ENCODE measurements around the gene PTH1R.

Gene PTH1R

DNA sequence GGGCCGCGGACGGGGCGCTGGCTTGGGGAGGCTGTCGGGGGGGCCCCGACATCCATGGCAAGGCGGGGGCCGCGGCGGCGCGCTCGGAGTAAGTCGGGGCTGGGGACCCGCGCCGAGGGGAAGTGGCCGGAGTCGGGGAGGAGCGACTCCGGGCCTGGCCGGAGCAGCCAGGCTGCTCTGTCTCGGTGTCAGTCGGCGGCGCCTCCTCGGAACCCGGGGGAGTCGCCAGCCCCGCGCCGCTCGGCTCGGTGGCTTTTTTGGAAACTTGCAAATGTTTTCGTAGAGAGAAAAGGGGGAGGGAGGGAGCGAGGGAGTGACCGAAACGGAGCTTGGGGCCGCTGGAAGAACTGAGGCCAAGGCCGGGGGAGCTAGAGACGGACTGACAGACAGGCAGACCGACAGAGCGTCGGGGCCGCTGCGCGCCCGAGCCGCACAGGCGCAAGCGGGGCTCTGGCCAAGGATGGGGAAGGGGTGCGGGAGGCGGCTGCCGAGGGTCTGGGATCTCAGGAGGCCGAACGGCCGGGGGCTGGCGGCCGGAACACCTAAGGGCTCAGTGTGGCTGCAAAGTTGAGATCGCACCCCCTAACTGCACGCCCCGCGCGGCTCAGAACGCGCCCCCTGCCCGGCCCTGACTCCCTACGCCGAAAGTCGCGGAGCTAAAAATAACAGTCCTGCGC, 5.0 kb downstream of the PTH1R start:
- Mint-ChIP-seq H3K27ac (no peak overlapping the region), H3K4me1 (peaks cover 24% of the 10 kb centered on the region), H3K9me3 (no peaks in the 10 kb centered on the region), H3K4me3 (peak overlapping the region; percentile 75 to 79), H3K27me3 (peaks cover 81% of the 10 kb centered on the region)
- no peak for DNase-seq
- peak; percentile 35 for ATAC-seq

DNA sequence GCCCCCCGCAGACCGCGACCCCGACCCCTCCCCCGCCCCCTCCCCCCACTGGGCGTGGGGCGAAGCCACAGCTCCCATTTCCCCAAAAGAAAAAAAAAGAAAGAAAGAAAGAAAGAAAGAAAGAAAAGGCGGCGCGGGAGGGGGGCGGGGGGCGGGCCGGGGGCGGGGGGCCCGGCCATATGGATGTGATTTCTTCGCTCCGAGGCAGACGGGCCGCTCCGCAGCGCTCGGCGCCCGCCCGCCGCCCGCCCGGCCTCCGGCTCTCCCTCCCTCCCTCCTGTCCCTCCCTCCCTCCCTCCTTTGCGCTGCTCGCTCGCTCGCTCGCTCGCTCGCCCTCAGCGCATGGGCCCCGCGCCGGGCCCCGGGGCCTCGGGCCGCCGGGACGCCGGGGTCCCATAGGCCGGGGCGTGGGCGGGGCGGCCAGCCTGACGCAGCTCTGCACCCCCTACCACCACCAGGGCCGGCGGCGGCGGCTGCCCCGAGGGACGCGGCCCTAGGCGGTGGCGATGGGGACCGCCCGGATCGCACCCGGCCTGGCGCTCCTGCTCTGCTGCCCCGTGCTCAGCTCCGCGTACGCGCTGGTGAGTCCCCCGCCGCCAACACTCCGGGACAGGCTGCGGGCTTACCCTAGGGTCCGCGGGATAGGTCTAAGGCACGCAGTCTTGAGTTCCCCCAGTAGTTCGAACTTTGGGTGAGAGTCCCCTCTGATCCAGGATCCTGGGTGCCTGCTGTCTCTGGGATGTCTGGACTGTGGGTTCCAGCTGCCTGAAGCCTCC, 5.7 kb downstream of the PTH1R start:
- no peak overlapping the region for H3K27ac Mint-ChIP-seq
- no peaks in the 10 kb centered on the region for H3K9me3 Mint-ChIP-seq
- peaks cover 24% of the 10 kb centered on the region for H3K4me1 Mint-ChIP-seq
- peak overlapping the region; percentile 75 to 79 for H3K4me3 Mint-ChIP-seq
- peak; percentile 52 for ATAC-seq
- peaks cover 79% of the 10 kb centered on the region for H3K27me3 Mint-ChIP-seq
- no peak for DNase-seq

DNA sequence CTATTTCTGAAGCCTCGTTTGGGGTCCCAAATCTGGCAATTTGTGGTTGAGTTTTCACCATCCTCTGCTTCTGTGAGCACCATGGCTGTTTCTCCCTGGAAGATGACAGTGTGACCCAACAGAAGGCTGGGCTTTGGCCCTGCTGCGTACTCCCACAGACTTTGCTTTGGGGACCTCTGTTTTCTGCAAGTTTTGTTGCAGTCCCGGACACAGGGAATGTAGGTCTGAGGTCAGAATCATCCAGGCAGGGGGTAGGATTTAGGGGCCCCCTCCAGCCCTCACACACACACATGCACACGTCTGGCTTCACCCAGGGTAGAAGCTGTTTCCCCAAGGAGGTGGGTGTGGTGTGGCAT, 6.3 kb downstream of the PTH1R start:
- Mint-ChIP-seq H3K9me3 (no peaks in the 10 kb centered on the region), H3K4me1 (peaks cover 24% of the 10 kb centered on the region)

DNA sequence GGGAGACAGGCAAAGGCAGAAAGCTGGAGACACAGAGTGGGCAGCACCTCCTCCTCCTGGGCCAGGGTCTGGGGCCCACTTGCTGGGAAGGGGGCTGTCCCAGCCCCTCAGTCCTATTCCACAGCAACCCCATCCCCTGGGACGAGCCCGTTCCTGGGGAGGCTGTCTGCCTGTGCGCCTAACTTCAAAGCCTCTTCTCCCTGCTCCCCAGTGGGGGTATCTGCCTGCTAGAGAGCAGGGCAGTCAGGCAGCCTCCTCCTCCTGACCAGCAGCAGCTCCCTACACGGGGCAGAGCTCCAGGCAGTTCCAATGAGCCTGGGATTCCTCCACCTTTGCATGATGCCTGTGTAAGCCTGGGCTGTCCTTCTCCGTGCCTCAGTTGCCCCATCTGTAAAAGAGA, 6.9 kb downstream of the PTH1R start:
- Mint-ChIP-seq H3K27ac (no peak overlapping the region), H3K27me3 (peaks cover 70% of the 10 kb centered on the region), H3K9me3 (no peaks in the 10 kb centered on the region), H3K4me1 (peaks cover 24% of the 10 kb centered on the region), H3K4me3 (no peak overlapping the region)
- ATAC-seq (no peak), DNase-seq (no peak)

More for the DNA sequence above, 6.3 kb downstream of the PTH1R start:
- H3K4me3 Mint-ChIP-seq = peak overlapping the region; percentile 27 to 53
- ATAC-seq (no peak), DNase-seq (no peak)
- peaks cover 73% of the 10 kb centered on the region for H3K27me3 Mint-ChIP-seq
- H3K27ac Mint-ChIP-seq = no peak overlapping the region

DNA sequence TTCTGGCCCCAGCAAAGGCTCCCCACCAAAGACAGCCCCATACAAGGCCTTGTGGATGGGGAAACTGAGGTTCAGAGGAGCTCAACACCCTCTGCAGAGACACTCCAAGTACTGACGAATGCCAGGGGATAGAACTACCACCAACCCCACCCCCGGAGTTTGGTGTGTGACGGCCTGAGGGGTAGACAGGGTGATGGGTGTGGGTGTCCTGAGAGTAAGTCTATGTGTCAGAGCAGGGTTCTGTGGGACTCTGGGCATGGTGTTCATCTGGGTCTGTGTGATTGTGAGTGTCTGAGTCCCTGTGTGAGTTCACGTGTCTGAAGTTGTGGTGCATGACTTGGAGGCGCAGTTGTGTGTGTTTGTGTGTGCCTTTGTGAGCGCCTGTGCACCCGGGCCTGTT, 7.4 kb downstream of the PTH1R start:
- H3K9me3 Mint-ChIP-seq = no peaks in the 10 kb centered on the region
- ATAC-seq = no peak
- peaks cover 24% of the 10 kb centered on the region for H3K4me1 Mint-ChIP-seq
- H3K27me3 Mint-ChIP-seq = peaks cover 70% of the 10 kb centered on the region
- no peak overlapping the region for H3K4me3 Mint-ChIP-seq
- no peak overlapping the region for H3K27ac Mint-ChIP-seq
- DNase-seq = no peak

DNA sequence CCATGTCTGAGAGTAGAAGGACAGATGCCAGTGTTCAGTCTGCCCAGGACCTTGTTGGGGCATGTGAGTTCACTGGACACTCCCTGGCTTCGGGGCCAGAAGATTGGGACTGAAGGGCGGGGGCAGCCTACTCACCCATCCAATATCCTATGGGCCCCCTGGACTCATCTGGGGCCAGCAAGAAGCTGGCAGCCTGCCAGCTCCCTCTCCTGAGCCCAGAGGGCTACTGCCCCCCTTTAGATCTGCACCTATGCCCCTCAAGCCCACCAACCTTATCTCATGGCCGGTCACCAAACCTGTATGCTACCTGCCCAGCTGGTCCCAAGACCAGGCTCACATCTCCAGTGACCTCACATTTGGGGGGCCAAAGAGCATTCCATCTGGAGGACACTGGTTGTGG, 8.1 kb downstream of the PTH1R start:
- ATAC-seq = no peak
- H3K9me3 Mint-ChIP-seq = no peaks in the 10 kb centered on the region
- peaks cover 20% of the 10 kb centered on the region for H3K4me1 Mint-ChIP-seq
- no peak overlapping the region for H3K27ac Mint-ChIP-seq
- no peak overlapping the region for H3K4me3 Mint-ChIP-seq
- H3K27me3 Mint-ChIP-seq = peaks cover 70% of the 10 kb centered on the region
- DNase-seq = no peak

DNA sequence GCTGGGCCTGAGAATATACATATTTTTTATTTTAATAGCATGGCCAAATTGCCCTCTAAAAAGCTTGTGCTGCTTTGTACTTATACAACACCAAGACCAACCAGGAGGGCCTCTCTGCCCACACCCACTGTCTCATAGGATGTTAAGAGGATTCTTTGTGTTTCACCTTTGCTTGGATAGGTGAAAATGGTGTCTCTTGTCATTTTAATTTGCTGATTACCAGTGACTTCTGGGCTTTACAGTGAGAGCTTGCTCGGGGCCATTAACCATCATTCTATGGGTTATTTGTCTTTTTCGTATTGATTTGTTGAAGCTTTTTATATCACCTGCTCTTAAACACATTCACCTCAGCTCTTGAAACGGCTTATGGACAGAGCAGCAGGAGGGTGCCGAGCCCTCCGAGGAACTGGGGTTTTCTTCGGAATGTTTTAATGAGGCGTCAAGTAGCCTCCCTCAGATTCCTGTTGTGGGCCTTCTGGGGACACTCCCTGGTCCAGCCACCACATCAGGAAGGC, 10.5 kb downstream of the PTH1R start:
- DNase-seq (no peak), ATAC-seq (no peak)
- H3K27me3 Mint-ChIP-seq = peaks cover 71% of the 10 kb centered on the region
- no peak overlapping the region for H3K27ac Mint-ChIP-seq
- H3K9me3 Mint-ChIP-seq = no peaks in the 10 kb centered on the region
- H3K4me3 Mint-ChIP-seq = no peak overlapping the region
- peaks cover 16% of the 10 kb centered on the region for H3K4me1 Mint-ChIP-seq

DNA sequence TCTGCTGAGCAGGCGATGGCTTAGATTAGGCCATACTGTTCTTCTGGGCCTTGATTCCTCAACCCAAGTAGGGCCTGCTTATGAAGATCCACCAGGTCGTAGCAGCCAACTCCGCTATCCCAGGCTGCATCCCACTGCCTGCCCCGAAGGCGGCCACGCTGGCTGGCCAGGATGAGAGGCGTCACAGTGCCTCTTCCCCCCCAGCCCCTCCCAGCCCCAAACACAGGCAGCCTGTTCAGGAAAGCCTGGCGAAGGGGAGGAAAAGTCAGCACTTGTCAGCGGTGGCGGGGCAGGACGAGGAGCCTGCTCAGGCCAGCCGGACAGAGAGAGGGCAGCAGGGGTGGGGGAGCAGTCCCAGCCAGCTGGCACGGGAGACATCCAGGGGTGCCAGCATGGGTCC, 11.2 kb downstream of the PTH1R start:
- Mint-ChIP-seq H3K4me1 (peaks cover 13% of the 10 kb centered on the region), H3K27ac (no peak overlapping the region), H3K27me3 (peaks cover 71% of the 10 kb centered on the region), H3K4me3 (no peak overlapping the region), H3K9me3 (no peaks in the 10 kb centered on the region)
- ATAC-seq = no peak
- no peak for DNase-seq

DNA sequence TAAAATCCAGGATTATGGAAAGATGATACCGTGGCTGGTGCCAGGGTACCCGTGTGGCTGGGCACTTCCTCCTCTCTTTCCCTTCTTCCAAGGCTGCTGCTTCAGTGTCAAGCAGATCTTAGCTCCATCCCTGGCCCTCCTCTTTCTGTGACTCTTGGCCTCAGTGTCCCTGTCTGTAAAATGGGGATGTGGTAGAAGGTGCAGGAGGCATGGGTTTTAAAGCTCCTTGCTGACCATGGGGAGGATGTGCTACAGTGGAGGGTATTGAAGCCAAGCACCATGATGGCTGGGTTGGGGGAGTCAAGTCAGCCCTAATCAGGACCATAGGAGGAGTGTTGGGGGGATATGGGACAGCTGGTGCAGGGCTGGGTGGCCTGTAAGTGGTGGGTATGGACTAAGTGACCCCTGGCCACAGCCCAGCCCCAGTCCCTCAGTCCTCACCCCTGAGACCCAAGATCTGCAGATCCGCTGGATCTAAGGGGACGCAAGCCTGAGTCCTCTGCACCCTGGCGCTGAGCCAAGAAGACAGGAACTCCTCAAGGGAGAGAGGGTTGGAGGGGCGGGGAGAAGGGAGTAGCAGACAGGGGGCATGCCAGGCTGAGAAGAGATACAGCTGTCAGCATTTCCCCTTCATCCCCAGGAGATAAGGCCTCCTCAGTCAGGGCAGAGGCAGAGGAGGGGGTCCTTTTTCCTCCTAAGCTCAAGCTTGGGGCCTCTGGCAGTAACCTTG, 12.0 kb downstream of the PTH1R start:
- Mint-ChIP-seq H3K9me3 (no peaks in the 10 kb centered on the region), H3K4me3 (no peak overlapping the region), H3K27ac (no peak overlapping the region), H3K4me1 (peaks cover 10% of the 10 kb centered on the region), H3K27me3 (peaks cover 71% of the 10 kb centered on the region)
- DNase-seq = no peak
- ATAC-seq = no peak

DNA sequence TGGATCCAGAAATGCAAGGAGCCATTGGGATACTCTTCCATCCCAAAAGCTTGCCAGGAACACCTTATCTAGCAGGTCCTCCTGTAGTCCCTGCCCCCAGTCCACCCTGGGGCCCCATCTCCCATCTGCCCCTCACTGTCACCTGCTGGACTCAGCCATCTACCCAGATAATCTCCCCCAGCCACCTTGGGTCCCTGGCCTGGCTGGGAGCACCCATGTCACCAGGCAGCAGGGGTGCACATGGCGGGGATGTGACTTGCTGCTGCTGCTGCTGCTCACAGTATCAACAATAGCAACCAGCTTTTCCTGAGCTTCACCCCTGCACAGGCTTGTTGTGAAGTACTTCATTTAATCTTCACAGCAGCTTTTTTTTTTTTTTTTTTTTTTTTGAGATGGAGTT, 12.6 kb downstream of the PTH1R start:
- Mint-ChIP-seq H3K4me1 (peaks cover 10% of the 10 kb centered on the region), H3K27ac (no peak overlapping the region), H3K27me3 (peaks cover 69% of the 10 kb centered on the region), H3K9me3 (no peaks in the 10 kb centered on the region), H3K4me3 (no peak overlapping the region)
- DNase-seq (no peak), ATAC-seq (no peak)

DNA sequence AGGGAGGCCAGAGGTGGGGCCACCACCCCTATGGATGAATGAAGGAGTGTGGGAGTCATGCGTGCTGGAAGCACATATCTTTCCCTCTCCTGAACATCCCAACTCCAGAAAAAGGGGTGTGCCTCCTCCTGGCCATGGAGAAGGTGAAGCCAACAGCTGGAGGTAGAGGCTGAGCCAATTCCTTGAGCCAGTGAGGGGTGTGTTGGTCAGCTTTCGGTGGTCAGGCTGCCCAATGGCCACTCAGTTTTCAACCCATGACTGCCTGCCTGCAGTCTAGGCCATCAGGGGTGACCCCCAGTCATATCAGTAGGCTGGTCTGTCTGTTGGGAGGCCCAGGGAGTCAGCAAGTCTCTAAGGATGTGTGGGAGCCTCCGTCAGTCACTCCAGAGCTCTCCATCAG, 13.6 kb downstream of the PTH1R start:
- H3K4me1 Mint-ChIP-seq = peaks cover 10% of the 10 kb centered on the region
- H3K27ac Mint-ChIP-seq = no peak overlapping the region
- no peaks in the 10 kb centered on the region for H3K9me3 Mint-ChIP-seq
- DNase-seq = no peak
- peaks cover 69% of the 10 kb centered on the region for H3K27me3 Mint-ChIP-seq
- no peak for ATAC-seq
- H3K4me3 Mint-ChIP-seq = no peak overlapping the region

DNA sequence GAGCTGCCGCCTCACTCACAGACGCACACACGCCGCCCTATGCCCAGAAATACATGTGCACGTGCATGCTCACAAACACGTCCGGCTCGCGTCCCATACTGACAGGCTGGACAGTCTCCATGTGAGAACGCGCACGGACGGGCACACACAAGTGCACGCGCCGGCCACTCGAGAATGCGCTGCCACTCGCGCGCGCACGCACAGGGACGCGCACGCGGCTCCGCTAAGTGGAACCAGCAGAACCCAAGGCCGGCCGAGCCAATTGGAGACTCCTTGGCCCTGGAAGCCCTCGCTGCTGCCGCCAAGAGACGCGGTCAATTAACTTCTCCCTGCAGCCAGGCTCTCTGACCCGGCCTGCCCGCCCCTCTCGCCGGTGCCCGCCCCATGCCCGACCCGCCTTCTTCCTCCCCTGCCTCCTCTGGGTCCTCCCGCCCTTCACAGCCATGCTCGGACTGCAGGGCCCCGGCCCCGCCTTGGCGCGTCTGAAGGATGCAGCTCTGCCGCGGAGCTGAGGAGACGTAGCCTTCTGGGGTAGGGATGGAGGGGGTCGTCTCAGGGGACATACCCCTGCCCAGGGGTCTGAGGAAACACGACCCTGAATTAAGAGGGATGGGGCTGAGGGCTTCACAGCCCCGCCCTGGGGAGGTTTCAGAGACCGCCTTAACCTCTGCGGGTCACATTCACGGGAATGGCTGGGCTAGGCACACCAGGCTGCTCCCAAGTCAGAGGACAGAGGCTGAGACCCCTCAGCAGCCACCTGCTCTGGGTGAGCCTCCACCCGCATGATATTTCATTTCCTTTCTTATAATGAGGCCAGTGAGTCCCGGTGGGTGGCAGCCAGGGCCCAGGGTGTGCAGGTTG, 15.0 kb downstream of the PTH1R start:
- Mint-ChIP-seq H3K9me3 (no peaks in the 10 kb centered on the region), H3K27me3 (peaks cover 77% of the 10 kb centered on the region), H3K27ac (peak overlapping the region in 1 of 2 donors; percentile 31), H3K4me3 (peak overlapping the region; percentile 11 to 45), H3K4me1 (peaks cover 10% of the 10 kb centered on the region)
- peak; percentile 44 for ATAC-seq
- no peak for DNase-seq

DNA sequence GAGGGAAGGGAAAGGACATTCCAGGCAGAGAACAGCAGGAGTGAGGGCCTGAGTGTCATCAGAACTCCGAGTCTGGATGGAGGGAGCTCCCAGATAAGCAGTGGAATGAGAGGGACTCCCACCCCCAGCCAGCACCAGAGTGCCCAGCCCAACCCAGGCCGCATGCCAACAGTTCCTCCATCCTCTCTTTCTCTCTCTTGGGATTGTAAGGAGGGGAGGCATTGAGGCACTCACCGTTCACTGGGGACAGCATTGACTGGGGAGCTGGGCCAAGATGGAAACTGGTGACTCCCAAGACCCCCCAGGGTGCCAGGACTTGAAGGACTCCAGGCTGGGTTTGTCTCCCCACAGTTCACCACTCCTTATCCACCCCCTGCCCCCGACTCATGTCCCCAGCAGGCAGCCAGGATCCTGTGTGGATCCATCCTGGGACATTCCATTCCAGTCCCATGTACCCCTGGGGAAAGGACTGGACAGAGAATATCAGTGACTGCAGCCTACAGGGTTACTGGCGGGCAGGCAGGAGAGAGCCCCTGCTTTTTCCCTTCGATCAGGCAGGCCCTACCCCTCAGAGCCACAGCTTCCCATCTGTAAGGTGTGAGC, 15.7 kb downstream of the PTH1R start:
- peaks cover 15% of the 10 kb centered on the region for H3K4me1 Mint-ChIP-seq
- no peak for DNase-seq
- H3K9me3 Mint-ChIP-seq = no peaks in the 10 kb centered on the region
- H3K27ac Mint-ChIP-seq = peak overlapping the region in 1 of 2 donors; percentile 31
- H3K4me3 Mint-ChIP-seq = no peak overlapping the region
- peaks cover 84% of the 10 kb centered on the region for H3K27me3 Mint-ChIP-seq
- no peak for ATAC-seq

DNA sequence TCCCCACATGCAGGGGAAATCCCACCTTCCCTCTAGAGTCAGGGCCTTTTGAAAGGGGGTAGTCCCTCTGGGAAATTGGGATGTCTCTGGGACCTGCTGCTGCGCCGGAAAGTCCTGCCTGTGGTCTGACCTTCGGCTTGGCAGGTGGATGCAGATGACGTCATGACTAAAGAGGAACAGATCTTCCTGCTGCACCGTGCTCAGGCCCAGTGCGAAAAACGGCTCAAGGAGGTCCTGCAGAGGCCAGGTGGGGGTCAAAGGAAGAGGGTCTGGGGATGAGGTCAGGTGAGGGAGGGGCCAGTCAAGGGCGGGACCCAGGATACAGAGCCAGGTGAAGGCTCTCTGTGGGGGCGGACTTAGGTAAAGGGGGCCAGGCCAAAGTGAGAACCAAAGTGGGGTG, 16.2 kb downstream of the PTH1R start:
- Mint-ChIP-seq H3K4me1 (peaks cover 20% of the 10 kb centered on the region), H3K27ac (no peak overlapping the region), H3K9me3 (no peaks in the 10 kb centered on the region), H3K4me3 (no peak overlapping the region), H3K27me3 (peaks cover 89% of the 10 kb centered on the region)
- DNase-seq = no peak
- no peak for ATAC-seq

DNA sequence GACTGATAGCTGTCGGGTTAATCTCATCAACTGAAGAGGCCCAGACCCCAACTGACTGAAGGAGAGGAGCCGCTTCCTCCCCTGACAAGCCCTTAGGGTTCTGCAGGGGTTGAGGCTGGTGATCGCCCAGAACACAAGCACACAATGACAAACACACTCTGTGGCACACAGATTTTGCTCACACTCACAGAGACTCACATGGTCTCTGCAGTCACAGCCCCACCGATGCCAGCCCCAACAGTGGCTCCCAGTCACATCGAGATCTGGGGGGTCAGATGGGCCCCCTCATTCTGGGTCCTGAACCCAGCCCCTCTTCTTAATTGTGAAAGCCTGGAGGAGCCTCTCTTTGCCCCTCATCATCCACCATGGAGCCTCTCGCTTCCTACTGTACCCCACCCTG, 16.7 kb downstream of the PTH1R start:
- Mint-ChIP-seq H3K27me3 (peaks cover 93% of the 10 kb centered on the region), H3K9me3 (no peaks in the 10 kb centered on the region), H3K4me3 (no peak overlapping the region), H3K27ac (no peak overlapping the region), H3K4me1 (peaks cover 21% of the 10 kb centered on the region)
- ATAC-seq = no peak
- no peak for DNase-seq

All from stimulated activated naive CD8-positive, alpha-beta T cell treated with anti-CD3 and anti-CD28 coated beads, Interleukin-15, amount 100 ng/mL, for 72 hours (primary cell).